MCF 10A (cell line): ENCODE data around the gene GPR150. TPM values are rescaled to one million over a fixed set of nuclear protein-coding genes. Genes with fewer than 3 reads are reported as not detected.

Experiments
- BruUV-seq: library from RNA; stranded (reverse); fragments of 400-500 nt; replicated peaks from 2 replicates; lab custom pipeline; 2021; lab: Mats Ljungman, UMichigan
- CTCF ChIA-PET: fragments of 300-600 bp; sonication (Branson Sonifier 250); formaldehyde crosslinking; extraction: SDS; loops from one replicate; lab custom pipeline; 2021; ENCODE audit warnings: antibody characterized with exemption, inconsistent platforms; lab: Yijun Ruan, JAX
- POLR2A ChIA-PET: fragments of 300-600, 350-650 bp; sonication (Branson Sonifier 250); formaldehyde crosslinking; extraction: SDS; loops from one replicate; lab custom pipeline; 2020; ENCODE audit warnings: antibody characterized with exemption, inconsistent platforms; lab: Yijun Ruan, JAX
- DNase-seq: peaks from one replicate; pipeline ENCODE4 v3.0.0-alpha.2; 2018; ENCODE audit not compliant: unreplicated experiment
- H3K27ac Mint-ChIP-seq: one replicate; pipeline ENCODE4 v1.8.0; 2022; ENCODE audit warnings: mild to moderate bottlenecking, low read depth, mixed read lengths; ENCODE audit not compliant: unreplicated experiment
- H3K27me3 Mint-ChIP-seq: one replicate; pipeline ENCODE4 v1.8.0; 2022; ENCODE audit warnings: mixed read lengths; ENCODE audit not compliant: insufficient read depth, unreplicated experiment
- H3K36me3 Mint-ChIP-seq: one replicate; pipeline ENCODE4 v1.8.0; 2022; ENCODE audit warnings: mild to moderate bottlenecking, moderate library complexity, mixed read lengths; ENCODE audit not compliant: insufficient read depth, unreplicated experiment
- H3K4me1 Mint-ChIP-seq: one replicate; pipeline ENCODE4 v1.8.0; 2022; ENCODE audit warnings: mixed read lengths; ENCODE audit not compliant: insufficient read depth, unreplicated experiment
- H3K4me3 Mint-ChIP-seq: one replicate; pipeline ENCODE4 v1.8.0; 2022; ENCODE audit warnings: mild to moderate bottlenecking, moderate library complexity, mixed read lengths; ENCODE audit not compliant: unreplicated experiment
- H3K9me3 Mint-ChIP-seq: one replicate; pipeline ENCODE4 v1.8.0; 2022; ENCODE audit warnings: mixed read lengths; ENCODE audit not compliant: unreplicated experiment
- CTCF ChIP-seq: fragments of 200-600 bp; IDR thresholded peaks from one replicate; pipeline ENCODE4 v1.8.0; 2022; ENCODE audit warnings: antibody characterized with exemption, mild to moderate bottlenecking; ENCODE audit not compliant: unreplicated experiment
- intact Hi-C: fragments of 100-400 bp; cut with micrococcal nuclease; formaldehyde crosslinking; loops from 2 replicates; pipeline ENCODE4 v1.14.1; 2022
- total RNA-seq: library from RNA; stranded (reverse); gene quantifications from 2 replicates; pipeline ENCODE4 v1.2.3, GENCODE V29; 2022

The GPR150 gene
- total RNA-seq, 1 experiment from 2014 or later = not detected

DNA sequence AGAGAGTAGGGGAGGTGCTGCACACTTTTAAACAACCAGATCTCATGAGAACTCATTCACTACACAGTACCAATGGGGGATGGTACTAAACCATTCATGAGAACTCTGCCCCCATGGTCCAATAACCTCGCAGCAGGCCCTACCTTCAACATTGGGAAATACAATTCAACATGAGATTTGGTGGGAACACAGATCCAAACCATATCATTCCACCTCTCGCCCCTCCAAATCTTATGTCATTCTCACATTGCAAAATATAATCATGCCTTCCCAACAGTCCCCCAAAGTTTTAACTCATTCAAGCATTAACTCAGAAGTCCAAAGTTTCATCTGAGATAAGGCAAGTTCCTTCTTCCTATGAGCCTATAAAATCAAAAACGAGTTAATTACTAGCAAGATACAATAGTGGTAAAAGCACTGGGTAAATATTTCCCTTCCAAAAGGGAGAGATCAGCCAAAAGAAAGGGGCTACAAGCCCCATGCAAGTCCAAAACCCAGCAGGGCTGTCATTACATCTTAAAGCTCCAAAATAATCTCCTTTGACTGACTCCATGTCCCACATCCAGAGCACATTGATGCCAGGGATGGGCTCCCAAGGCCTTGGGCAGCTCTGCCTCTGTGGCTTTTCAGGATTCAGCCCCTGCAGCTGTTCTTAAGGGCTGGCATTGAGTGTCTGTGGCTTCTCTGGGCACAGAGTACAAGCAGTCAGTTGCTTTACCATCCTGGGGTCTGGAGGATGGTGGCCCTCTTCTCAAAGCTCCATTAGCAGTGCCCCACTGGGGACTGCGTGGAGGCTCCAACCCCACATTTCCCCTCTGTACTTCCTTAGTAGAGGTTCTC, 8.3 kb downstream of the GPR150 start:
- intact Hi-C loops = no loop called here
- Mint-ChIP-seq H3K9me3 (no peaks in the 10 kb centered on the region), H3K27ac (no peak overlapping the region), H3K4me1 (no peaks in the 10 kb centered on the region), H3K36me3 (peaks cover 6% of the 10 kb centered on the region), H3K27me3 (no peaks in the 10 kb centered on the region), H3K4me3 (no peak overlapping the region)
- ChIA-PET CTCF (interaction anchor here (0.6 kb wide), 1 partner anchor 52 kb away, joined by 4 read pairs; no protein-coding TSS in a partner anchor), POLR2A (no interaction called here)
- no TSS peak for BruUV-seq
- TF ChIP-seq CTCF = no peak
- DNase-seq = no peak

DNA sequence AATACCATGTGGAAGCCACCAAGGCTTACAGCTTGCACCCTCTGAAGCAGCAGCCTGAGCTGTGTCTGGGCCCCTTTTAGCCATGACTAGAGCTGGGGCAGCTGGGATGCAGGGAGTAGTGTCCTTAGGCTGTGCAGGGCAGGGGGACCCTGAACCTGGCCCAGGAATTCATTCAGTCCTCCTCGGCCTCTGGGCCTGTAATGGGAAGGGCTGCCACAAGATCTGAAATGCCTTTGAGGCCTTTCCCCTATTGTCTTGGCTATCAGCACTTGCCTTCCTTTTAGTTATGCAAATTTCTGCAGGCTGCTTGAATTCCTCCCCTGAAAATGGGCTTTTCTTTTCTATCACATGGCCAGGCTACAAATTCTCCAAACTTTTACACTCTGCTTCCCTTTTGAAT, 9.0 kb downstream of the GPR150 start:
- H3K4me1 Mint-ChIP-seq = no peaks in the 10 kb centered on the region
- peaks cover 6% of the 10 kb centered on the region for H3K36me3 Mint-ChIP-seq
- TF ChIP-seq CTCF = no peak
- no peak for DNase-seq
- no peaks in the 10 kb centered on the region for H3K9me3 Mint-ChIP-seq
- no TSS peak for BruUV-seq
- no peak overlapping the region for H3K27ac Mint-ChIP-seq
- ChIA-PET CTCF (interaction anchor here (0.6 kb wide), 2 partner anchors 190 to 321 kb away, joined by 3 to 5 read pairs; no protein-coding TSS in a partner anchor), POLR2A (no interaction called here)
- H3K27me3 Mint-ChIP-seq = no peaks in the 10 kb centered on the region
- intact Hi-C loops = no loop called here
- H3K4me3 Mint-ChIP-seq = no peak overlapping the region

GRCh38 chr5:95630394-95630917, 10.6 kb downstream of the GPR150 start:
- no peak for DNase-seq
- H3K27me3 Mint-ChIP-seq = no peaks in the 10 kb centered on the region
- BruUV-seq = no TSS peak
- ChIA-PET POLR2A (interaction anchor here (0.6 to 2.0 kb wide), 8 partner anchors 9 to 260 kb away, joined by 3 to 6 read pairs (median 4); partner anchors contain the start of genes ARSK, GLRX, RFESD and SKIC3), CTCF (interaction anchor here (0.6 to 2.0 kb wide), 5 partner anchors 8 to 1073 kb away, joined by 3 to 4 read pairs (median 3); no protein-coding TSS in a partner anchor)
- H3K9me3 Mint-ChIP-seq = no peaks in the 10 kb centered on the region
- TF ChIP-seq CTCF = no peak
- no peaks in the 10 kb centered on the region for H3K4me1 Mint-ChIP-seq
- intact Hi-C loops = no loop called here
- peaks cover 6% of the 10 kb centered on the region for H3K36me3 Mint-ChIP-seq
- no peak overlapping the region for H3K4me3 Mint-ChIP-seq
- peak overlapping the region; percentile 33 for H3K27ac Mint-ChIP-seq
